H9 (cell line): ENCODE measurements around the gene RNF26. TPM values are rescaled to one million over a fixed set of nuclear protein-coding genes. Genes with fewer than 3 reads are reported as not detected.
A peak's percentile ranks its signal among the peaks of the same experiment; 100 is the strongest.
"Not testable (repeated sequence)": the region's sequence is repeated elsewhere in the genome, so short reads cannot be mapped to it uniquely, and the experiment has no call there.

ENCODE experiments used
- DNase-seq: peaks from one replicate; pipeline ENCODE4 v3.0.0-alpha.2; 2017
- H2AFZ ChIP-seq: one replicate; pipeline ENCODE4 v1.6.1; 2013; ENCODE audit warnings: mild to moderate bottlenecking, low read length, control low read depth, moderate library complexity
- H2AK5ac ChIP-seq: 2 replicates; pipeline ENCODE4 v1.6.1; 2013; ENCODE audit warnings: low read length, control low read depth, mixed read lengths; ENCODE audit not compliant: insufficient read length
- H2BK120ac ChIP-seq: one replicate; pipeline ENCODE4 v1.6.1; 2013; ENCODE audit warnings: low read depth, mild to moderate bottlenecking, low read length, control low read depth, inconsistent platforms; ENCODE audit not compliant: poor library complexity, severe bottlenecking
- H2BK12ac ChIP-seq: 2 replicates; pipeline ENCODE4 v1.6.1; 2013; ENCODE audit warnings: low read length, control low read depth, mixed read lengths, low read depth; ENCODE audit not compliant: insufficient read length
- H2BK15ac ChIP-seq: 2 replicates; pipeline ENCODE4 v1.6.1; 2013; ENCODE audit warnings: low read depth, low read length, control low read depth
- H2BK20ac ChIP-seq: one replicate; pipeline ENCODE4 v1.6.1; 2013; ENCODE audit warnings: low read depth, mild to moderate bottlenecking, low read length, control low read depth, inconsistent platforms; ENCODE audit not compliant: poor library complexity, severe bottlenecking
- H2BK5ac ChIP-seq: 2 replicates; pipeline ENCODE4 v1.6.1; 2013; ENCODE audit warnings: low read length, control low read depth, mixed read lengths; ENCODE audit not compliant: insufficient read length
- H3K14ac ChIP-seq: 2 replicates; pipeline ENCODE4 v1.6.1; 2013; ENCODE audit warnings: low read length, control low read depth; ENCODE audit not compliant: insufficient read depth
- H3K18ac ChIP-seq: 2 replicates; pipeline ENCODE4 v1.6.1; 2013; ENCODE audit warnings: low read depth, mild to moderate bottlenecking, mixed read lengths, low read length, control low read depth; ENCODE audit not compliant: insufficient read length
- H3K23ac ChIP-seq: 2 replicates; pipeline ENCODE4 v1.6.1; 2013; ENCODE audit warnings: low read length, control low read depth, mixed read lengths, low read depth; ENCODE audit not compliant: insufficient read length
- H3K23me2 ChIP-seq: 2 replicates; pipeline ENCODE4 v1.6.1; 2013; ENCODE audit warnings: low read depth, mild to moderate bottlenecking, mixed read lengths, low read length, control low read depth; ENCODE audit not compliant: insufficient read length, poor library complexity, severe bottlenecking
- H3K27ac ChIP-seq: 2 replicates; pipeline ENCODE4 v1.5.1; 2013; ENCODE audit warnings: low read length, control low read depth, mixed read lengths, low read depth; ENCODE audit not compliant: insufficient read length
- H3K27me3 ChIP-seq: 2 replicates; pipeline ENCODE4 v1.6.1; 2013; ENCODE audit warnings: low read length, control low read depth, inconsistent platforms; ENCODE audit not compliant: insufficient read depth
- H3K4ac ChIP-seq: 2 replicates; pipeline ENCODE4 v1.6.1; 2013; ENCODE audit warnings: low read depth, mild to moderate bottlenecking, control low read depth, inconsistent platforms, low read length, moderate library complexity
- H3K4me1 ChIP-seq: 2 replicates; pipeline ENCODE4 v1.6.1; 2013; ENCODE audit warnings: low read length, control low read depth, inconsistent platforms; ENCODE audit not compliant: insufficient read depth
- H3K4me2 ChIP-seq: 2 replicates; pipeline ENCODE4 v1.6.1; 2013; ENCODE audit warnings: low read length, control low read depth, mixed read lengths; ENCODE audit not compliant: insufficient read length, insufficient read depth
- H3K56ac ChIP-seq: 2 replicates; pipeline ENCODE4 v1.6.1; 2013; ENCODE audit warnings: low read depth, mild to moderate bottlenecking, mixed read lengths, low read length, control low read depth; ENCODE audit not compliant: insufficient read length
- H3K79me1 ChIP-seq: 2 replicates; pipeline ENCODE4 v1.6.1; 2013; ENCODE audit warnings: low read depth, mild to moderate bottlenecking, moderate library complexity, low read length, control low read depth, inconsistent platforms; ENCODE audit not compliant: insufficient read depth, poor library complexity, severe bottlenecking
- H3K79me2 ChIP-seq: 2 replicates; pipeline ENCODE4 v1.6.1; 2013; ENCODE audit warnings: low read length, control low read depth, inconsistent platforms; ENCODE audit not compliant: insufficient read depth
- H3K9ac ChIP-seq: 2 replicates; pipeline ENCODE4 v1.6.1; 2013; ENCODE audit warnings: low read length, control low read depth, mixed read lengths; ENCODE audit not compliant: insufficient read length; ENCODE audit errors: extremely low read depth
- H3K9me3 ChIP-seq: one replicate; pipeline ENCODE4 v1.6.1; 2013; ENCODE audit warnings: low read depth, low read length, inconsistent platforms; ENCODE audit not compliant: control insufficient read depth
- H3T11ph ChIP-seq: one replicate; pipeline ENCODE4 v1.6.1; 2013; ENCODE audit warnings: mild to moderate bottlenecking, low read length, control low read depth, inconsistent platforms
- H4K20me1 ChIP-seq: one replicate; pipeline ENCODE4 v1.6.1; 2013; ENCODE audit not compliant: control insufficient read depth, insufficient read length, insufficient read depth
- H4K5ac ChIP-seq: 2 replicates; pipeline ENCODE4 v1.6.1; 2013; ENCODE audit warnings: low read depth, mild to moderate bottlenecking, mixed read lengths, low read length, control low read depth; ENCODE audit not compliant: insufficient read length
- H4K8ac ChIP-seq: replicated peaks from 2 replicates; pipeline ENCODE4 v1.6.1; 2013; ENCODE audit warnings: low read length, control low read depth, mixed read lengths, low read depth; ENCODE audit not compliant: insufficient read length
- H4K91ac ChIP-seq: 2 replicates; pipeline ENCODE4 v1.6.1; 2013; ENCODE audit warnings: low read depth, mild to moderate bottlenecking, moderate library complexity, mixed read lengths, low read length, control low read depth; ENCODE audit not compliant: insufficient read length
- H3K27ac Mint-ChIP-seq, 3 experiments: 2 replicates in 2 of 3; 3 replicates in 1 of 3; pipeline ENCODE4 v1.8.0; 2020 to 2021; ENCODE audit warnings: mixed read lengths in 3 of 3, mild to moderate bottlenecking in 1 of 3, moderate library complexity in 1 of 3
- H3K27me3 Mint-ChIP-seq: 2 replicates; pipeline ENCODE4 v1.8.0; 2021; ENCODE audit warnings: low read depth, mild to moderate bottlenecking, moderate library complexity, mixed read lengths
- H3K36me3 Mint-ChIP-seq, 3 experiments: 2 replicates in 2 of 3; 3 replicates in 1 of 3; pipeline ENCODE4 v1.8.0; 2020 to 2021; ENCODE audit warnings: low read depth in 3 of 3, mixed read lengths in 3 of 3; ENCODE audit not compliant: insufficient read depth in 1 of 3
- H3K4me1 Mint-ChIP-seq, 2 experiments: 2 replicates each; pipeline ENCODE4 v1.8.0; 2020; ENCODE audit warnings: mixed read lengths in 2 of 2
- H3K4me3 Mint-ChIP-seq, 2 experiments: 2 replicates in 1 of 2; 3 replicates in 1 of 2; pipeline ENCODE4 v1.8.0; 2020 to 2021; ENCODE audit warnings: mild to moderate bottlenecking in 2 of 2, mixed read lengths in 2 of 2, moderate library complexity in 1 of 2
- H3K9me3 Mint-ChIP-seq, 2 experiments: 2 replicates in 1 of 2; 3 replicates in 1 of 2; pipeline ENCODE4 v1.8.0; 2020; ENCODE audit warnings: mild to moderate bottlenecking in 2 of 2, mixed read lengths in 2 of 2, moderate library complexity in 1 of 2
- WGBS: extraction: QIAGEN DNeasy Blood & Tissue Kit; methylation state at CpG from one replicate; pipeline ENCODE4 v1.1.7; 2013; ENCODE audit warnings: missing lambda C conversion rate, low lambda C conversion rate, mixed read lengths; ENCODE audit not compliant: insufficient read length; ENCODE audit errors: extremely low coverage; 5-methylcytosine and 5-hydroxymethylcytosine counted together
- total RNA-seq: library from RNA; stranded (reverse); gene quantifications from 2 replicates; pipeline ENCODE4 v1.2.1, GENCODE V29; 2021
- TF ChIP-seq, protein P1 (sequence below): fragments of 200-600 bp; sonication (generic); conservative IDR thresholded peaks from 3 replicates; pipeline ENCODE4 v1.8.0; 2021; ENCODE audit warnings: antibody characterized with exemption, mild to moderate bottlenecking

RNF26 gene
- total RNA-seq, 1 experiment from 2014 or later = 57.6 TPM

DNA sequence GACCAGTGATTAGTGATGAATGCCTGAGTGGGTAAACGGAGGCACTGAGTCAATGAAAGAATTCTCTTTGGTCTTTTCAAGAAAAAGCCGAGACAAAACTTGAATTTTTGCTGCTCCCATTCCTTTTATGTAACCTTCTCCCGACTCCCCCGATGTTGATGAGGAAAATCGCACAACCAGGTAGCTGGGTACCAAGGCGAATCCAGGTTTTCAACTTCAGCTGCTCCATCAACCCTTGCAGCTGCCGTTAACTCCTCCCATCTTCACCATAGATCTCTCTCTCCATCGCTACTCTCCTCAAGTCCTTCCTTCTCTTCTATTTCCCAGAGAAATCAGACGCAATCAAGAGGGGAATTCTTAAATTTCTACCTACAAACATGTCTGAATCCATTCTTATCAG, 47.8 kb downstream of the RNF26 start:
- Histone ChIP-seq H3T11ph (no peak overlapping the region), H4K91ac (no peak overlapping the region), H4K8ac (no peak overlapping the region), H2BK15ac (no peak overlapping the region), H3K56ac (no peak overlapping the region), H3K79me2 (no peaks in the 10 kb centered on the region), H3K23ac (no peak overlapping the region), H3K18ac (no peak overlapping the region), H3K79me1 (no peaks in the 10 kb centered on the region), H3K23me2 (peaks cover 15% of the 10 kb centered on the region), H3K9ac (no peak overlapping the region), H2BK5ac (no peak overlapping the region), H2BK12ac (no peak overlapping the region), H3K4me1 (peaks cover 3% of the 10 kb centered on the region; the same call in 1 of the 2 replicates), H2AFZ (no peak overlapping the region), H3K27me3 (peaks cover 3% of the 10 kb centered on the region; the same call in 1 of the 2 replicates), H2BK120ac (no peak overlapping the region), H2AK5ac (no peak overlapping the region), H3K4me2 (peak overlapping the region; percentile 79), H2BK20ac (no peak overlapping the region), H3K4ac (no peak overlapping the region; the same call in 1 of the 2 replicates), H3K14ac (no peak overlapping the region), H3K27ac (no peak overlapping the region), H4K20me1 (no peaks in the 10 kb centered on the region), H4K5ac (no peak overlapping the region), H3K9me3 (no peaks in the 10 kb centered on the region)
- no CpG with 5 or more reads among the region's 9 CpGs for WGBS
- peaks cover 15% of the 10 kb centered on the region for H3K27me3 Mint-ChIP-seq
- H3K36me3 Mint-ChIP-seq = no peaks in the 10 kb centered on the region
- H3K4me1 Mint-ChIP-seq = peaks cover 30 to 37% of the 10 kb centered on the region in 2 experiments
- DNase-seq = no peak
- no peak overlapping the region for H3K27ac Mint-ChIP-seq
- no peak overlapping the region for H3K4me3 Mint-ChIP-seq
- no peaks in the 10 kb centered on the region; a peak in 1 of 5 replicates for H3K9me3 Mint-ChIP-seq
- TF ChIP-seq, protein P1, sequence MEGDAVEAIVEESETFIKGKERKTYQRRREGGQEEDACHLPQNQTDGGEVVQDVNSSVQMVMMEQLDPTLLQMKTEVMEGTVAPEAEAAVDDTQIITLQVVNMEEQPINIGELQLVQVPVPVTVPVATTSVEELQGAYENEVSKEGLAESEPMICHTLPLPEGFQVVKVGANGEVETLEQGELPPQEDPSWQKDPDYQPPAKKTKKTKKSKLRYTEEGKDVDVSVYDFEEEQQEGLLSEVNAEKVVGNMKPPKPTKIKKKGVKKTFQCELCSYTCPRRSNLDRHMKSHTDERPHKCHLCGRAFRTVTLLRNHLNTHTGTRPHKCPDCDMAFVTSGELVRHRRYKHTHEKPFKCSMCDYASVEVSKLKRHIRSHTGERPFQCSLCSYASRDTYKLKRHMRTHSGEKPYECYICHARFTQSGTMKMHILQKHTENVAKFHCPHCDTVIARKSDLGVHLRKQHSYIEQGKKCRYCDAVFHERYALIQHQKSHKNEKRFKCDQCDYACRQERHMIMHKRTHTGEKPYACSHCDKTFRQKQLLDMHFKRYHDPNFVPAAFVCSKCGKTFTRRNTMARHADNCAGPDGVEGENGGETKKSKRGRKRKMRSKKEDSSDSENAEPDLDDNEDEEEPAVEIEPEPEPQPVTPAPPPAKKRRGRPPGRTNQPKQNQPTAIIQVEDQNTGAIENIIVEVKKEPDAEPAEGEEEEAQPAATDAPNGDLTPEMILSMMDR = no peak

DNA sequence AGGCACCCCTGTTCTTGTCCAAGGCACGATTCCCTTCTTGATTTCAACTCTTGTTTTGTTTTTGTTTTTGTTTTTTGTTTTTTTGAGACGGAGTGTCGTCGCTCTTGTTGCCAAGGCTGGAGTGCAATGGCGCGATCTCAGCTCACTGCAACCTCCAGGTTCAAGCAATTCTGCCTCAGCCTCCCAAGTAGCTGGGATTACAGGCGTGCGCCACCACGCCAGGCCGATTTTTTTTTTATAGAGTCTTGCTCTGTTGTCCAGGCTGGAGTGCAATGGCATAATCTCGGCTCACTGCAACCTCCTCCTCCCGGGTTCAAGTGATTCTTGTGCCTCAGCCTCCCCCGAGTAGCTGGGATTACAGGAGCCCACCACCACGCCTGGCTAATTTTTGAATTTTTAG, 48.2 kb downstream of the RNF26 start:
- not testable (repeated sequence) for H2AFZ ChIP-seq

More for the DNA sequence above, 48.2 kb downstream of the RNF26 start:
- H2AK5ac ChIP-seq, H3K18ac ChIP-seq, H3K27ac Mint-ChIP-seq, H3K4me1 ChIP-seq, H3K23ac ChIP-seq, H3K56ac ChIP-seq, H2BK20ac ChIP-seq, H2BK120ac ChIP-seq, H4K8ac ChIP-seq, H3K27ac ChIP-seq, H3K14ac ChIP-seq, H3K9ac ChIP-seq, H2BK5ac ChIP-seq, H3K9me3 ChIP-seq, H3T11ph ChIP-seq, H3K79me2 ChIP-seq, H4K91ac ChIP-seq, H2BK12ac ChIP-seq, H3K27me3 ChIP-seq, DNase-seq, H4K5ac ChIP-seq, H3K79me1 ChIP-seq, H4K20me1 ChIP-seq, H3K9me3 Mint-ChIP-seq, H3K4ac ChIP-seq, H2BK15ac ChIP-seq, H3K4me3 Mint-ChIP-seq, H3K36me3 Mint-ChIP-seq: not testable (repeated sequence)
- Mint-ChIP-seq H3K4me1 (peaks cover 26 to 33% of the 10 kb centered on the region in 2 experiments), H3K27me3 (peaks cover 15% of the 10 kb centered on the region)
- Histone ChIP-seq H3K23me2 (peaks cover 15% of the 10 kb centered on the region), H3K4me2 (peak overlapping the region; percentile 79)
- WGBS = no CpG with 5 or more reads among the region's 14 CpGs
